Measurements from ENCODE around the gene DSG4. TPM values are rescaled to one million over a fixed set of nuclear protein-coding genes. Genes with fewer than 3 reads are reported as not detected.

The DSG4 gene
- total and polyA plus RNA-seq, 2 of the 4 experiments (the other 2 are of a cell fraction) = not detected

GRCh38 chr18:31441493-31441892 lies 64.9 kb downstream of the DSG4 start:
- no peak overlapping the region for H3K27ac ChIP-seq (ENCODE audit: insufficient read depth, low read length)
- H3K79me1 ChIP-seq (ENCODE audit: low read depth in 1 of 2, low read length in 2 of 2) = no peaks in the 10 kb centered on the region
- no TSS peak for BruUV-seq (replicated peaks)
- no peak overlapping the region for H3K14ac ChIP-seq (replicated peaks; ENCODE audit: low read depth, low read length)
- H3K9me1 ChIP-seq (ENCODE audit: insufficient read depth, low read length) = no peaks in the 10 kb centered on the region
- H3K4me3 ChIP-seq (ENCODE audit: insufficient read depth, low read depth, low read length) = no peak overlapping the region
- H3K56ac ChIP-seq (ENCODE audit: extremely low read depth, insufficient read depth, low read length) = no peak overlapping the region
- no peak overlapping the region for H4K5ac ChIP-seq (ENCODE audit: low read depth, low read length)
- H2BK120ac ChIP-seq (ENCODE audit: low read depth, low read length) = no peak overlapping the region
- H3K4me1 ChIP-seq (ENCODE audit: control insufficient read depth, insufficient read depth, low read length) = no peaks in the 10 kb centered on the region
- intact Hi-C loops (cut with micrococcal nuclease) = no loop called here
- no peak overlapping the region for H2AK9ac ChIP-seq (replicated peaks; ENCODE audit: low read depth, low read length, poor library complexity)
- dilution Hi-C loops (cut with HindIII; ENCODE audit: low sequenced_read_pairs, unreplicated experiment) = no loop called here
- H3K4ac ChIP-seq (ENCODE audit: low read depth, low read length) = no peak overlapping the region
- no peak overlapping the region for H2BK20ac ChIP-seq (ENCODE audit: low read depth, low read length)
- H3K36me3 ChIP-seq (ENCODE audit: control insufficient read depth, insufficient read depth, low read length) = no peaks in the 10 kb centered on the region
- H2AK5ac ChIP-seq (ENCODE audit: low read depth, low read length) = no peak overlapping the region
- no CpG with 5 or more reads among the region's 4 CpGs for WGBS, 2 experiments (ENCODE audit: extremely low coverage in 2 of 2, insufficient read length in 1 of 2)
- in situ Hi-C loops (cut with MboI; ENCODE audit: low sequenced_read_pairs) = no loop called here
- H3K18ac ChIP-seq (ENCODE audit: low read depth, low read length) = no peak overlapping the region
- H2BK15ac ChIP-seq (ENCODE audit: low read depth, low read length) = no peak overlapping the region
- ChIA-PET CTCF (no interaction called here), POLR2A (ENCODE audit: unreplicated experiment) (no interaction called here)
- H4K91ac ChIP-seq (ENCODE audit: insufficient read depth, low read depth, low read length) = no peak overlapping the region
- no peaks in the 10 kb centered on the region; the same call in 1 of the 2 replicates for H3K9me3 ChIP-seq (ENCODE audit: control insufficient read depth, insufficient read depth, low read length)
- H3K9ac ChIP-seq (ENCODE audit: low read depth, low read length) = no peak overlapping the region
- H3K27me3 ChIP-seq (ENCODE audit: control insufficient read depth, insufficient read depth, low read length) = no peaks in the 10 kb centered on the region
- no peak overlapping the region for H2BK5ac ChIP-seq (ENCODE audit: low read depth, low read length, poor library complexity, severe bottlenecking)
- TF ChIP-seq CTCF (conservative IDR thresholded peaks at IDR 0.05; ENCODE audit: low read depth, low read length) = no peak
- TF ChIP-seq MXI1 (IDR thresholded peaks at IDR 0.05; ENCODE audit: borderline replicate concordance, low read depth, low read length) = no peak
- TF ChIP-seq RAD21 (IDR thresholded peaks at IDR 0.05; ENCODE audit: low read length) = no peak
- no peak for TF ChIP-seq FOS (IDR thresholded peaks at IDR 0.05; ENCODE audit: low read depth, low read length)
- TF ChIP-seq CEBPB (IDR thresholded peaks at IDR 0.05; ENCODE audit: low read depth, low read length) = no peak
- ATAC-seq (ENCODE audit: low read depth) (no peak), DNase-seq (no peak)
- no peak overlapping the region for H4K8ac ChIP-seq (ENCODE audit: low read depth in 2 of 2, low read length in 2 of 2)
- H2AFZ ChIP-seq (replicated peaks; ENCODE audit: low read length, poor library complexity) = no peak overlapping the region
- no peak overlapping the region for H3K23ac ChIP-seq (ENCODE audit: low read depth, low read length)
- no peak overlapping the region for H3K4me2 ChIP-seq (ENCODE audit: low read depth, low read length)
- no peaks in the 10 kb centered on the region for H4K20me1 ChIP-seq (ENCODE audit: insufficient read depth, low read length)
